HEK293T (cell line): ENCODE results near the gene TET3.

Source experiments
- ARNT ChIP-seq: fragments of 450-650 bp; IDR thresholded peaks from 2 replicates; pipeline ENCODE4 v1.6.1; 2017; ENCODE audit warnings: mild to moderate bottlenecking
- BHLHE40 ChIP-seq: fragments of 450-650 bp; IDR thresholded peaks from 2 replicates; pipeline ENCODE4 v1.6.1; 2016; ENCODE audit warnings: mild to moderate bottlenecking, moderate library complexity, borderline replicate concordance
- CTBP1 ChIP-seq: fragments of 450-650 bp; IDR thresholded peaks from 2 replicates; pipeline ENCODE4 v1.6.1; 2016; ENCODE audit warnings: borderline replicate concordance
- ELF4 ChIP-seq: fragments of 450-650 bp; IDR thresholded peaks from 2 replicates; pipeline ENCODE4 v1.6.1; 2017; ENCODE audit warnings: antibody characterized with exemption
- FOXA1 ChIP-seq: fragments of 450-650 bp; IDR thresholded peaks from 2 replicates; pipeline ENCODE4 v1.6.1; 2016; ENCODE audit warnings: mild to moderate bottlenecking
- FOXK2 ChIP-seq: fragments of 450-650 bp; IDR thresholded peaks from 2 replicates; pipeline ENCODE4 v1.6.1; 2016; ENCODE audit warnings: mild to moderate bottlenecking
- FOXM1 ChIP-seq: fragments of 450-650 bp; IDR thresholded peaks from 2 replicates; pipeline ENCODE4 v1.6.1; 2017; ENCODE audit warnings: mild to moderate bottlenecking, borderline replicate concordance
- HDGF ChIP-seq: fragments of 450-650 bp; IDR thresholded peaks from 2 replicates; pipeline ENCODE4 v1.6.1; 2017; ENCODE audit warnings: antibody characterized with exemption, borderline replicate concordance
- L3MBTL2 ChIP-seq: fragments of 450-650 bp; conservative IDR thresholded peaks from 2 replicates; pipeline ENCODE4 v1.6.1; 2016; ENCODE audit warnings: mild to moderate bottlenecking
- NFRKB ChIP-seq: fragments of 450-650 bp; IDR thresholded peaks from 2 replicates; pipeline ENCODE4 v1.6.1; 2016; ENCODE audit warnings: mild to moderate bottlenecking, moderate library complexity
- PKNOX1 ChIP-seq: fragments of 450-650 bp; IDR thresholded peaks from 2 replicates; pipeline ENCODE4 v1.6.1; 2016
- SP1 ChIP-seq: fragments of 450-650 bp; IDR thresholded peaks from 2 replicates; pipeline ENCODE4 v1.6.1; 2017
- TARDBP ChIP-seq: fragments of 450-650 bp; IDR thresholded peaks from 2 replicates; pipeline ENCODE4 v1.6.1; 2016

DNA sequence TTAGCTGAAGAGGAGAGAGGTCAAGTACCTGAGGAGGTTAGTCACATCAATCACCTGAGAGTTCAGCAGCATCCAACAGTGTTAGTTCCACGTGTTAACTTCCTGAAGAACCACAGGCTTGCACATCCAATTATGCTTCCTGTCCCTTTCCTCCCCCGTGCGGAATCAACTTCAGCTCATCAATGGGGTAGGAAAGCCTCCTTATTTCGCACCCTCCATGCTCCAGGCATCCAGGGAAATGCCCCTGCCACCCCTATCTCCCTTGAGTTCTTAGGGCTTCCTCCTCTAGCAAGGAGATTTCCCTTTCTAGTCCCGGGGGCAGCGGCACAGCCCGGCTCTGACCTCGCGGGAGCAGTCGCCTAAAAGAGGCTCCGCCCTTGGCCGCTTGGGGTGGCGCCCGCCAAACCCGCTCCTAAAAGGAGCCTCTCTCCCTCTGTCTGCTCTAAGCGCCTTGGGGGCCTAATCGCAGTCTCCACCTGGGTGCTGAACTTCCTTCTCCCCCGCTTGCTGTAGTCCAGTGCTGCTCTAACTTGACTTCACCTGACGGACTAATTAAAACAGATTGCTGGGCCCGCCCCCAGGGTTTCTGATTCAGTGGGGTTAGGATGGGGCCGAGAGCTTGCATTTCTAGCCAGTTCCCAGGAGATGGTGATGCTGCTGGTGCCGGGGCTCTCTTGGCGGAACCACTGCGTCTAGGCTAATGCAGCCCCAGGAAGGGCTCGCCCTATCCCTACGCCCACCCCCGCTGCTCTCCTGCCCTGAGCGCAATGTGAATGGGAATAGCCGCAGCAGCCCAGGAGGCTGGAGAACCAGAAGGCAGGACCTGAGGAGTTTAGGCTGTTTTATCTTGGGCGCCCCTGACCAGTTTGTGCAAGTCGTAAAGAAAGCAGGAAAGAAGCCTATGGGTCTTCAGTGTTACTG lies 3.4 kb upstream of the TET3 start:
- no peak for TF ChIP-seq SP1
- TF ChIP-seq NFRKB, result no peak
- no peak for TF ChIP-seq HDGF
- no peak for TF ChIP-seq FOXM1
- no peak for TF ChIP-seq BHLHE40
- TF ChIP-seq ELF4, result no peak
- no peak for TF ChIP-seq FOXK2
- TF ChIP-seq TARDBP, result no peak
- TF ChIP-seq FOXA1, result no peak
- no peak for TF ChIP-seq CTBP1
- TF ChIP-seq PKNOX1, result no peak
- no peak for TF ChIP-seq ARNT
- peak; percentile 61 for TF ChIP-seq L3MBTL2
